T-helper 1 cell treated with Interleukin-12 subunit alpha and Interleukin-12 subunit beta and Interleukin-4 antibody, amounts not matched to agents 30 ng/mL and 1 ng/mL, for 36 hours (primary cell): Measurements from ENCODE around the gene MRGPRG. TPM values are rescaled to one million over a fixed set of nuclear protein-coding genes. Genes with fewer than 3 reads are reported as not detected.
"Not testable (repeated sequence)": the region's sequence is repeated elsewhere in the genome, so short reads cannot be mapped to it uniquely, and the experiment has no call there.

Experiments used
- intact Hi-C: fragments of 100-400 bp; cut with micrococcal nuclease; formaldehyde crosslinking; loops from one replicate; pipeline ENCODE4 v1.15.1; 2024
- total RNA-seq: library from RNA; stranded (reverse); gene quantifications from 2 replicates; pipeline ENCODE4 v1.2.3, GENCODE V29; 2022

The MRGPRG gene
- not detected in 2 replicates for total RNA-seq

GRCh38 chr11:3218483-3219280 lies at the start of gene MRGPRG:
Gene MRGPRG, minus strand, starts transcription at chr11:3218813. Its CDS starts 0 bp downstream, at chr11:3218813.
- intact Hi-C loops, result loop anchor here (5.0 kb wide), 1 partner anchor 241 kb away; no protein-coding TSS in a partner anchor

GRCh38 chr11:3262548-3262947 lies 43.9 kb upstream of the MRGPRG start:
- intact Hi-C loops, result not testable (repeated sequence)

GRCh38 chr11:3261831-3262230 lies 43.2 kb upstream of the MRGPRG start:
- intact Hi-C loops, result not testable (repeated sequence)

GRCh38 chr11:3257509-3257908 lies 38.9 kb upstream of the MRGPRG start:
- intact Hi-C loops, result not testable (repeated sequence)

GRCh38 chr11:3255241-3255640 lies 36.6 kb upstream of the MRGPRG start:
- intact Hi-C loops, result not testable (repeated sequence)

- intact Hi-C loops, result not testable (repeated sequence)
Measured at GRCh38 chr11:3254773-3255172, 36.2 kb upstream of the MRGPRG start.

GRCh38 chr11:3245071-3245470 lies 26.5 kb upstream of the MRGPRG start:
- intact Hi-C loops, result no loop called here

- intact Hi-C loops, result no loop called here
Measured at GRCh38 chr11:3243880-3244279, 25.3 kb upstream of the MRGPRG start.

GRCh38 chr11:3237119-3237518 lies 18.5 kb upstream of the MRGPRG start:
- intact Hi-C loops, result no loop called here

GRCh38 chr11:3234846-3235245 lies 16.2 kb upstream of the MRGPRG start:
- intact Hi-C loops, result no loop called here

- intact Hi-C loops, result no loop called here
Measured at GRCh38 chr11:3232956-3233355, 14.3 kb upstream of the MRGPRG start.

GRCh38 chr11:3231851-3232744 lies 13.5 kb upstream of the MRGPRG start, which contains the start of gene MRGPRE:
Gene MRGPRE, minus strand, starts transcription at chr11:3232417. Its CDS starts 3,618 bp downstream, at chr11:3228799.
- intact Hi-C loops, result no loop called here

- intact Hi-C loops, result no loop called here
Measured at GRCh38 chr11:3231550-3231850, 12.9 kb upstream of the MRGPRG start.

GRCh38 chr11:3230636-3231549 lies 12.3 kb upstream of the MRGPRG start:
- intact Hi-C loops, result no loop called here

- intact Hi-C loops, result no loop called here
Measured at GRCh38 chr11:3229673-3230630, 11.3 kb upstream of the MRGPRG start.

- intact Hi-C loops, result no loop called here
Measured at GRCh38 chr11:3228445-3228829, 9.8 kb upstream of the MRGPRG start.

GRCh38 chr11:3227568-3228444 lies 9.2 kb upstream of the MRGPRG start:
- intact Hi-C loops, result no loop called here

GRCh38 chr11:3226846-3227567 lies 8.4 kb upstream of the MRGPRG start:
- intact Hi-C loops, result no loop called here
